B cell (primary cell): ENCODE data around the gene MBD1. TPM values are rescaled to one million over a fixed set of nuclear protein-coding genes. Genes with fewer than 3 reads are reported as not detected.

Experiments
- ATAC-seq: fragments of 200-7000 bp; cut with Tn5 transposase; one replicate; pipeline ENCODE4 v1.10.0; 2021; ENCODE audit warnings: low read depth, mild to moderate bottlenecking, moderate number of reproducible peaks, moderate library complexity
- CTCF ChIA-PET: fragments of 350-600 bp; sonication (Branson Sonifier 250); formaldehyde crosslinking; loops from one replicate; lab custom pipeline; 2021; ENCODE audit warnings: antibody characterized with exemption, inconsistent platforms; lab: Charles Lee
- POLR2A ChIA-PET: fragments of 350-600 bp; sonication (Branson Sonifier 250); formaldehyde crosslinking; loops from one replicate; lab custom pipeline; 2021; ENCODE audit warnings: antibody characterized with exemption; lab: Charles Lee
- DNase-seq: peaks from one replicate; pipeline ENCODE4 v3.0.0; 2013
- H2AFZ ChIP-seq: 2 replicates; pipeline ENCODE4 v1.6.1; 2012; ENCODE audit warnings: mild to moderate bottlenecking, low read depth, low read length; ENCODE audit not compliant: insufficient read depth, poor library complexity, severe bottlenecking
- H3K27ac ChIP-seq, 2 donors: 1 replicate in 1 of 2; 2 replicates in 1 of 2; pipeline ENCODE4 v1.5.1; 2012 to 2013; ENCODE audit warnings: low read length in 2 of 2, mild to moderate bottlenecking in 2 of 2, moderate library complexity in 1 of 2
- H3K27me3 ChIP-seq, 4 experiments: fragments of 200-600 bp in 1 of 4; sonication (generic) in 1 of 4; replicated peaks in 1 of 4; 1 replicate in 2 of 4; 2 replicates in 2 of 4; pipeline versions ENCODE4 v1.6.1 to v1.7.0; 2013 to 2016; ENCODE audit warnings: low read length in 3 of 4, mild to moderate bottlenecking in 2 of 4, mixed read lengths in 1 of 4, moderate library complexity in 1 of 4; ENCODE audit not compliant: insufficient read depth in 4 of 4, control insufficient read depth in 3 of 4; ENCODE audit errors: control extremely low read depth in 1 of 4
- H3K36me3 ChIP-seq, 2 experiments: replicated peaks in 1 of 2; 1 replicate in 1 of 2; 2 replicates in 1 of 2; pipeline versions ENCODE4 v1.6.1 to v1.7.1; 2013; ENCODE audit warnings: low read length in 1 of 2; ENCODE audit not compliant: insufficient read depth in 2 of 2, control insufficient read depth in 1 of 2; ENCODE audit errors: control extremely low read depth in 1 of 2, extremely low read depth in 1 of 2
- H3K4me1 ChIP-seq, 2 donors: fragments of 200-600 bp in 1 of 2; sonication (generic) in 1 of 2; 1 replicate in 1 of 2; 2 replicates in 1 of 2; pipeline versions ENCODE4 v1.5.1 to v1.6.1; 2013 to 2017; ENCODE audit warnings: low read length in 2 of 2; ENCODE audit not compliant: control insufficient read depth in 2 of 2, insufficient read depth in 2 of 2
- H3K4me2 ChIP-seq: replicated peaks from 2 replicates; pipeline ENCODE3; 2012; ENCODE audit warnings: mild to moderate bottlenecking, low read depth, low read length; ENCODE audit not compliant: poor library complexity, severe bottlenecking
- H3K4me3 ChIP-seq, 5 experiments: fragments of 200-600 bp in 1 of 5; sonication (generic) in 1 of 5; 1 replicate in 3 of 5; 2 replicates in 2 of 5; pipeline versions ENCODE4 v1.5.1 to v1.7.0; 2011 to 2016; ENCODE audit warnings: low read length in 4 of 5, mild to moderate bottlenecking in 4 of 5, low read depth in 2 of 5, control low read depth in 1 of 5, moderate library complexity in 1 of 5; ENCODE audit not compliant: insufficient read depth in 1 of 5; ENCODE audit errors: control extremely low read depth in 1 of 5, extremely low read depth in 1 of 5
- H3K79me2 ChIP-seq: fragments of 200-600 bp; sonication (generic); one replicate; pipeline ENCODE4 v1.6.0; 2016; ENCODE audit warnings: low read length; ENCODE audit not compliant: control insufficient read depth, insufficient read depth
- H3K9ac ChIP-seq: fragments of 200-600 bp; sonication (generic); 2 replicates; pipeline ENCODE4 v1.6.1; 2017; ENCODE audit warnings: mild to moderate bottlenecking, low read length, moderate library complexity
- H3K9me3 ChIP-seq, 3 donors: one replicate each; pipeline versions ENCODE4 v1.6.1 to v1.7.1; 2013; ENCODE audit warnings: low read length in 2 of 3; ENCODE audit not compliant: control insufficient read depth in 2 of 3, insufficient read depth in 1 of 3; ENCODE audit errors: control extremely low read depth in 1 of 3
- H4K20me1 ChIP-seq: 2 replicates; pipeline ENCODE4 v1.6.0; 2012; ENCODE audit warnings: mild to moderate bottlenecking, low read length; ENCODE audit not compliant: insufficient read depth, control insufficient read depth, poor library complexity, severe bottlenecking
- H3K27ac Mint-ChIP-seq: one replicate; pipeline ENCODE4 v1.8.0; 2021; ENCODE audit warnings: mixed read lengths
- H3K27me3 Mint-ChIP-seq: one replicate; pipeline ENCODE4 v1.8.0; 2021; ENCODE audit warnings: mixed read lengths
- H3K4me1 Mint-ChIP-seq: one replicate; pipeline ENCODE4 v1.8.0; 2021; ENCODE audit warnings: mixed read lengths
- H3K4me3 Mint-ChIP-seq: one replicate; pipeline ENCODE4 v1.8.0; 2021; ENCODE audit warnings: mixed read lengths
- H3K9me3 Mint-ChIP-seq: one replicate; pipeline ENCODE4 v1.8.0; 2022; ENCODE audit warnings: mixed read lengths; ENCODE audit not compliant: insufficient read depth
- EZH2 ChIP-seq: IDR thresholded peaks from 2 replicates; pipeline ENCODE4 v1.6.1; 2012; ENCODE audit warnings: borderline replicate concordance, low read depth, mild to moderate bottlenecking, moderate library complexity, low read length; ENCODE audit not compliant: insufficient read depth, poor library complexity, severe bottlenecking
- WGBS: methylation state at CpG from one replicate; pipeline ENCODE4 v1.1.5; 2013; ENCODE audit warnings: missing lambda C conversion rate; ENCODE audit not compliant: insufficient coverage; 5-methylcytosine and 5-hydroxymethylcytosine counted together
- intact Hi-C: fragments of 100-400 bp; cut with micrococcal nuclease; formaldehyde crosslinking; loops from one replicate; pipeline ENCODE4 v1.10.0; 2022
- polyA plus RNA-seq: library from polyadenylated mRNA; depleted of rRNA; stranded (reverse); fragments of >200 nt; gene quantifications from 2 replicates; pipeline ENCODE4 v1.2.3, GENCODE V29; 2012
- total RNA-seq, 2 donors: library from RNA; stranded (reverse); fragments of 120-200 nt in 1 of 2; gene quantifications; 1 replicate in 1 of 2; 2 replicates in 1 of 2; pipeline versions ENCODE4 v1.2.3 to v1.2.4, GENCODE V29; 2013 to 2022
- TF ChIP-seq, protein P1 (sequence below): fragments of 200-600 bp; IDR thresholded peaks from one replicate; pipeline ENCODE4 v1.8.0; 2022; ENCODE audit warnings: antibody characterized with exemption, mild to moderate bottlenecking

Gene MBD1
- total and polyA plus RNA-seq, 2 donors (not counting 1 experiment from before 2014, with no cell fraction given), result 120 to 135 TPM

- Histone ChIP-seq H3K79me2 (no peaks in the 10 kb centered on the region), H3K27ac (no peak overlapping the region), H3K4me2 (no peak overlapping the region), H3K4me3 (no peak overlapping the region), H4K20me1 (no peaks in the 10 kb centered on the region), H2AFZ (no peak overlapping the region), H3K4me1 (peaks cover 13 to 14% of the 10 kb centered on the region in 2 donors), H3K9me3 (peaks cover 0 to 6% (median 0%) of the 10 kb centered on the region in 3 donors), H3K9ac (no peak overlapping the region), H3K27me3 (peaks cover 0 to 8% (median 2%) of the 10 kb centered on the region in 4 experiments), H3K36me3 (no peaks in the 10 kb centered on the region)
- POLR2A ChIA-PET, result interaction anchor here (1.2 kb wide), 1 partner anchor 18 kb away, joined by 5 read pairs; the partner anchor contains the start of gene MBD1
- intact Hi-C loops, result loop anchor here (2.0 kb wide), 1 partner anchor 57 kb away; no protein-coding TSS in a partner anchor
- H3K4me3 Mint-ChIP-seq, result peak overlapping the region; percentile 16
- H3K4me1 Mint-ChIP-seq, result peaks cover 13% of the 10 kb centered on the region
- WGBS, result 88% methylated on average over 5 of the region's 7 CpGs
- no peak for ATAC-seq
- CTCF ChIA-PET, result interaction anchor here (1.0 kb wide), 1 partner anchor 58 kb away, joined by 4 read pairs; no protein-coding TSS in a partner anchor
- no peaks in the 10 kb centered on the region for H3K9me3 Mint-ChIP-seq
- H3K27me3 Mint-ChIP-seq, result peaks cover 7% of the 10 kb centered on the region
- TF ChIP-seq EZH2, result no peak
- TF ChIP-seq, protein P1, sequence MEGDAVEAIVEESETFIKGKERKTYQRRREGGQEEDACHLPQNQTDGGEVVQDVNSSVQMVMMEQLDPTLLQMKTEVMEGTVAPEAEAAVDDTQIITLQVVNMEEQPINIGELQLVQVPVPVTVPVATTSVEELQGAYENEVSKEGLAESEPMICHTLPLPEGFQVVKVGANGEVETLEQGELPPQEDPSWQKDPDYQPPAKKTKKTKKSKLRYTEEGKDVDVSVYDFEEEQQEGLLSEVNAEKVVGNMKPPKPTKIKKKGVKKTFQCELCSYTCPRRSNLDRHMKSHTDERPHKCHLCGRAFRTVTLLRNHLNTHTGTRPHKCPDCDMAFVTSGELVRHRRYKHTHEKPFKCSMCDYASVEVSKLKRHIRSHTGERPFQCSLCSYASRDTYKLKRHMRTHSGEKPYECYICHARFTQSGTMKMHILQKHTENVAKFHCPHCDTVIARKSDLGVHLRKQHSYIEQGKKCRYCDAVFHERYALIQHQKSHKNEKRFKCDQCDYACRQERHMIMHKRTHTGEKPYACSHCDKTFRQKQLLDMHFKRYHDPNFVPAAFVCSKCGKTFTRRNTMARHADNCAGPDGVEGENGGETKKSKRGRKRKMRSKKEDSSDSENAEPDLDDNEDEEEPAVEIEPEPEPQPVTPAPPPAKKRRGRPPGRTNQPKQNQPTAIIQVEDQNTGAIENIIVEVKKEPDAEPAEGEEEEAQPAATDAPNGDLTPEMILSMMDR, result no peak
- no peak for DNase-seq
- H3K27ac Mint-ChIP-seq, result no peak overlapping the region
These were observed 18.5 kb upstream of the MBD1 start for GRCh38 chr18:50299626-50300388.
